Stimulated activated CD4-positive, alpha-beta T cell treated with anti-CD3 and anti-CD28 coated beads, Interleukin-2, amount 100 ng/mL, for 4 hours (primary cell): ENCODE data around the gene GFRA4.
A peak's percentile ranks its signal among the peaks of the same experiment; 100 is the strongest.

Experiments
- DNase-seq: peaks from one replicate; pipeline ENCODE4 v3.0.0-alpha.2; 2020; ENCODE audit warnings: low read depth

GFRA4 gene, protein sequence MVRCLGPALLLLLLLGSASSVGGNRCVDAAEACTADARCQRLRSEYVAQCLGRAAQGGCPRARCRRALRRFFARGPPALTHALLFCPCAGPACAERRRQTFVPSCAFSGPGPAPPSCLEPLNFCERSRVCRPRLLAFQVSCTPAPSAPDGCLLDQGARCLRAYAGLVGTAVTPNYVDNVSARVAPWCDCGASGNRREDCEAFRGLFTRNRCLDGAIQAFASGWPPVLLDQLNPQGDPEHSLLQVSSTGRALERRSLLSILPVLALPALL

DNA sequence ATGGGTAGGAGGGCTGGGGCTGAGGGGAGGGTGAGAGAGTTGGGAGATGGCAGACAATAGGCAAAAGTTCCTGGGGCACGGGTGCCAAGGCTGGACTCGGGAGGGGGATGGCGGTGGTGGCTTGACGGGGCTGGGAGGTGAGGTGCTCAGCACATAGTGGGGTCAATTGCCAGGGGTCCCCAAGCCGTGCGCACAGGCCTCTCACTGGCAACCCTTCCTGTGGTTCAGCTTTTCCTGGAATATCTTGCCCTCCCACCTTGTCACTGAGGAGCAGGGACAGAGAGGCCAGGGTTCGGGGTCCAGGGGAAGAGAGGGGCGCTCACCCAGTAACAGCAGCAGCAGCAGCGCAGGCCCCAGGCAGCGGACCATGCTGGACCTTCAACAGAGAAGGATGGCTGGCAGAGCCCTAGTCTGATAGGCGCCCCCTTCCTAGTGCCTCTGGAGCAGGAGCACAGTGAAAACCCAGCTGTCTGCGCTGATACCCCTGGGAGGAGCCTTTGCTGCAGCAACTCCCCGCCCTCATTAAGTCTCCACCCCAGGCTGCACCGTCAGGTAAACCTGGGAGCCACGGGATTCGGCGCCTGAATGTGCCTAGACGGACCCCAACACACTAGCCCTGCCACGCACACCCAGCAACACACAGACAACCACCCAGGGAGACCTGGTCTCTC lies at the start of gene GFRA4:
TSS of gene GFRA4 (minus strand) at position 369 of the 671 bp plus-strand sequence. CDS start at position 369, 0 bp downstream.
- no peak for DNase-seq

DNA sequence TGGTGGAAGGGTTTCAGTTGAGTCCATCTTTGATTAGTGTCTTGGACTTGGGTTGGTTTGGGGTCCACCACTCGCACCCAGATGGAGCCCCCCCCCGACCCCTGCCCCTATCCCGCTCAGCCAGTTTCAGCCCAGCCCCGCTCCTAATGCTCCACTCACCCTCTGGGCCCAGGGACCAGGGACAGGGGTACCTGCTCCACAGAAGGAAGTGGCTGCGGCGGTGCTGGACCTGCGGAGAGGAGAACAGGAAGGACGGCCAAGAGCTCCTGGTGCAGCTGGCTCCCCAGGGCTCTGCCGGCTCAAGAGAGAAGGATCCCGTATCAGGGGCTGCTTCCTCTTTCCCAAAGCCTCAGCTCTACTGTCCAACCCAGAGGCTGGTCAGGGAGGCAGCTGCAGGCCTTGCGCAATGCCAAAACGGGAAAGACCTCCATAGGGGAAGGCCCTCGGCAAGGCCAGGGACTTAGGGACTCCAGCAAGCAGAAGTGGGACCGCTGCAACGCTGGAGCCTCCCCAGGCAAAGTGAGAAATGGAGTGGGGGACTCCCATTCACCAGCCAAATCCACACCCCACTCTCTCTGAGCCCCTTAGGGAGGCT lies 49.2 kb upstream of the GFRA4 start, which contains the start of gene SIGLEC1:
TSS of gene SIGLEC1 (minus strand) at position 322 of the 595 bp plus-strand sequence. CDS start 5,472 bp downstream, outside the sequence.
- DNase-seq = no peak

DNA sequence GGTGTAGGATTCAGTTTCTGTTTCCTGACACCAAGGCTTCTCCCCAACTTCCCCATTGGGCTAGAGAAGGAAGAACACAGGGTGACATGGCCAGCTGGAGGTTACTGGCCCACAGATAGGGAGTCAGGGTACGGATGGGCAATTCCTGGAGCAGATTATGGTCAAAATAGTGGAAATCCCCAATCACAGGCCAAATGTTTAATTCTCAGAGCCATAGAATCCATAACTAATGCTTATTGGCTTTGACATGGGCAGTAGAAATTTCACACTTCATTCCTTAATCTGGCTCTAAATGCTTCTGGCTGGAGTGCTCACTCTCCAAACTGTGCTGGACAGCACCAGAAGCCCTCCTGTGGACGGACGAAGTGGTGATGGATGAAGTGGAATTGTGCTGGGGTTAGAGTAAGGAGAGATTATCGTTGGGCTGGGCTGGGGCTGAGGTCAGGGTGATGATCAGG lies 48.3 kb upstream of the GFRA4 start:
- no peak for DNase-seq

DNA sequence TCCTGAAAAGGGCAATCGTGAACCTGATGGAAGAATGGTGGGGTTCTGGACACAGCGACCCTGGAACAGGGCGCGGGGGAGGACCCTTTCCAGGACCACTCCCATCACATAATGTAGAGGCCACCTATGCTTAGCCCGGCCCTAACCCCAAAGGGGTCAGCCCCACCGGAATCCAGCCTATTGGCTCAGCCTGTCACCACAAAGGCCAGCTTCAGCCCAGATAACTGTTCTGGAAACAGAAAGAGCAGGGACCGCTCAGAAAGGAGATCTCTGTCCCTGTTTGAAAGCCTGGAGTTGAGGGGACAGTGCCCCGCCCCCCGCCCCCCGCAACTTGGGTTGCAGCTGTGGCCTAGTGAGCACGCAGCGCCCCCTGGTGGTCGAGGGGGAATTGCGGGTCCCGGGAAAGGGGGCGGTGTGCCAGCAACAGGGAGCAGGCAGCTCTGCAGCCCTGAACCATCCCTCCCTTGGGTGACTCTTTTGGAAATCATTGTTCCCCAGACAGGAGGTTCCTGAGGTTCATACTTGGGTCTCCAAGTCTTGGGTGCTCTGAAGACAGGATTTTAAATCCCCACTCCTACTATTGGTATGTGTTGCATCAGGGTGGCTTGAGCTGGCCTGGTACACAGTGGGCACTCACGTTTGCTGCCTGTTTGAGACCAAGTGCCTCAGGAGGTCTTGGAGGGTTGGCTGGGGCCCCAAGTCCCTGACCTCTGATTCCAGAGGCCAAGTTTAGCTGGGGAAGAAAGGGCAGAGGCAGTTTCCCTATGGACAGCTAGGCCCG lies 47.7 kb upstream of the GFRA4 start:
- peak; percentile 50 for DNase-seq

DNA sequence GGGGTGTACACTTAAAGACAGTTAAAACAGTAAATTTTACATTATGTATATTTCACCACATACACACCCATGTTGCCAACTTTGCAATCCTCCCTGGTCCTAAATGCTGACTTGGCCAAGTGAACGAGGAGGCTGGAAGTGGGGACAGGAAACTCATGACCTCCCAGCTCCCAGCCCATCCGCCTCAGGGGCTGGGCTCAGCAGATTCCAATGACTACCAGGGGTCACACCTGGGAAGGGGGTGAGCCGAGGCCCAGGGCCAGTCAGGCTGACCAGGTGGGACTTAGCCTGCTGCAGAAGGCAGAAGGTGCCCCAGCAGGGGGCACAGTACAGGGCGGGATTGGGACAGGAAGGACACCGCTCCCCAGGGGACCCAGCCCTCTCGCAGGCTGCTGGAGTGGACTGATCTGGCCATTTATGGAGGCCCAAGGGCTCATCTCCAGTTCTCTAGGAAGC lies 46.8 kb upstream of the GFRA4 start:
- DNase-seq = no peak

DNA sequence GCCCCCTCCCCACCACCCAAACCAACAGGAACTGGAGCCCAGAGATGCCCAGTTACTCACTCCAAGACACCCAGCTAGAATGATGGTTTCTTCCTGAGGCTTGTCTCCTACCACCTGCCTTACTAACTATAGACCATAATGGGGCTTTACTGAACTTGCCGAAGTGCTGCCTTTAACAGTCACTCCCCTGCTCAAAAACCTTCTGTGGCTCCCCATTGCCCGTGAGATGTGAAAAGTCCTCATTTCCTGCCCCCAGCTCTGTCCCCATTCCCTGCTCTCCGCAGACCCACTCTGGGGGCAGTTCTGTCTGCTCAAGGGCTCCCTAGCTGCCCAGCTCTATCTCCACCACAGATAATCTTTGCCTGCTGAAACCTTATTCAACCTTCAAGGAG lies 44.3 kb upstream of the GFRA4 start:
- DNase-seq = no peak

DNA sequence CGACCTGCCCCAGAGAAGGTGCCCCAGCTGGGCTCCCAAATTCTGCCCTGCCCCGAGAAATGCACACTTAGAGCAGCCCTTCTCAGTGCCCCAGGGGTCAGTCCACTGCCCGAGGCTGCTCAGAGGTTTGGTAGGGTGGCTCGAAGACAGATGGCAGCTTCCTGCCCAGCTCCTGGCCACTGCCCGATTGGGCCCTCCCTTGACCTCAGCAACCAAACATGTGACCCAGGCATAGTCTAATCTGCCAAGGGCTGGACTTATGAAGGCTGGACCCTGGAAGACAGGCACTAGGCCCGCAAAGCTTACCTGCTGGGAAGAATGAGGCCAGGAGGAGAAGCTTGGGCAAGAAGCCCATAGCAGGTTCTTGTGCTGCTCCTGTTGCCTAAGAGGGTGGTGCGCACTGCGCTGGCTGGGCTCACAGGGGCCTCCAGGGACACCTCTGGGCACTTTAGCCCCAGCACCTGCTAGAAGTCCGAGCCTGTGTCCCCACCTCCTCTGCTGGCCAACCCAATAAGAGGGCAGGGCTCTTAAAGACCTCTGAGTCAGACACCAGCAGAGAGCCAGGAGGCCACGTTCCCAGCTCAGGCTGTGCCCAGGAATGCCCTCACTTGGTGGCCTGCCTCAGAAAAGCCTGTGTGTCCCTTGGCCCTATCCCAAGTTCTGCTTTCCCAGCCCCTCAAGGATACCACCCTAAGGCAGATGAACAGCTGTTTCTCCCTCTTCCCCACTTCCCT lies 43.7 kb upstream of the GFRA4 start:
- DNase-seq = no peak

DNA sequence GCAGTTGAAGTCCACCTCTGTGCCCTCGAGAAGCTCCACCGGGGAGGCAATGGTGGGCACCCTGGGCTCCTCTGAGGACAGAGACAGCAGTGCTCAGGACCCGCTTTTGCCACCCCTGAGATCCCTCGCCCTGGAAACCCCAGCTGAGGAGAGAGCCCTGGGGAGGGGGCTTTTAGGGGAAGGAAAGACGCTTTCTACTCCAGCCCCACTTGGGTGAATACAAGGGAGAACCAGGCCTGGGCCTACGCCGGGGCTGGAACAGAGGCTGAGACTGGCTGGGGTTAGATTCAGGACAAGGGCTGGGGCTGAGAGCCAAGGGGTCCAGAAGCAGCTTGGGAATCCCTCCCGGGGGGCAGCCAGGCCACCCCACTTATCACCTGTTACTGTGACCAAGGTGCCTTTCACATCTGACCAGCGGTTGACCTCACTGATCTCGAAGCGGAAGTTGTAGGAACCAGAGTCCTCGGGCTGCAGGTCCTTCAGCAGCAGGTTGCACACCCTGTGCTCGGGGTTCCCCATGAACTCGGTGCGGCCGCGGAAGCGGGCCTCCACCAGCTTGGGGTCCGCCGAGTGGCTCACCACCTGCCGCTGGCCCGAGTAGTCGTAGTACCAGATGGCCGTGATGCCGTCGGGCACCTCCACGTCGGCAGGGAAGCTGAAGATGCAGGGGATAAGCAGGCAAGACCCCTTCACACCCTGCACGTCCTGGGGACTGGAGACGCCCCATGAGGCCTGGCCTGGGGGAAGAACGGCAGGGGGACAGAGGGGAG lies 43.0 kb upstream of the GFRA4 start:
- no peak for DNase-seq

DNA sequence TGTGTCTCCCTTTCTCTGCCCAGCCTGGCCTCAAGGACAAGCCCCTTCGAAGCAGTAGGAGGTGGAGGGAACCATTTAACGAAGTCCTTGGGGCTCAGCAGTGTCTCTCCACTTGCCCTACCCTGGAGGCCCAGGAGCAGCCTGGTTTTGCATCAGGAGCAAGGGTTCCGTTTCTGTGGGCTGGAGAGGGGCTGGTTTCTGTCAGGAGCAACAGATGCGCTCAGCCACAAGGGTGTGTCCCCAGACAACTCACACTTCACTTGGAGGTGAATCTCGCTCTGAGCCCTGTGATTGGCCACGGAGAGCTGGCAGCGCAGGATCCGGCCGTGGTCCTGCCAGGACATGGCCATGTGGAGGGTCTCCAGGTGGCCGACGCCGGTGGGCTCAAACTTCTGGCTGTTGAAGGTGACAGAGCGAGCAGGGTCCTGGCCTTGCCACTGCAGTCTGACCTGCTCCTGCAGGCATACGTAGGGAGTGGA lies 42.3 kb upstream of the GFRA4 start:
- no peak for DNase-seq

DNA sequence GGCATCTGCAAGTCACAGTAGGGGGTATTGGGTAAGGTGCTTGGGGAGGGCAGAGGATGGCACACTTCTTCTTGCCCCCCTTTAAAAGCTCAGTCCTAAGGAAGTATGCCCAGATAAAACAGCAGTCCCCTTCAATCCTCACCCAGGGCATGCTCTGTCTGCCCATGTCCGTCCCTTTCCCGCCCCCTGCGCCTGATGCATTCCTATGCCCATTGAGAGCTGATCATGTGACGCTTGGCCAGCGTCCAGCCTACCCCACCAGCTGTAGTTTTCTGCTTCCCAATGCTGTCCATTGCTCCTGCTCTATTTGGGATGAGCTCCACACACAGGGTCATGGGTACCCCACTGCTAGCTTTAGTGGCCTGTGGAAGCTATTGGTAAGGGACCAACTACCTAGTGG lies 40.9 kb upstream of the GFRA4 start:
- DNase-seq = no peak

DNA sequence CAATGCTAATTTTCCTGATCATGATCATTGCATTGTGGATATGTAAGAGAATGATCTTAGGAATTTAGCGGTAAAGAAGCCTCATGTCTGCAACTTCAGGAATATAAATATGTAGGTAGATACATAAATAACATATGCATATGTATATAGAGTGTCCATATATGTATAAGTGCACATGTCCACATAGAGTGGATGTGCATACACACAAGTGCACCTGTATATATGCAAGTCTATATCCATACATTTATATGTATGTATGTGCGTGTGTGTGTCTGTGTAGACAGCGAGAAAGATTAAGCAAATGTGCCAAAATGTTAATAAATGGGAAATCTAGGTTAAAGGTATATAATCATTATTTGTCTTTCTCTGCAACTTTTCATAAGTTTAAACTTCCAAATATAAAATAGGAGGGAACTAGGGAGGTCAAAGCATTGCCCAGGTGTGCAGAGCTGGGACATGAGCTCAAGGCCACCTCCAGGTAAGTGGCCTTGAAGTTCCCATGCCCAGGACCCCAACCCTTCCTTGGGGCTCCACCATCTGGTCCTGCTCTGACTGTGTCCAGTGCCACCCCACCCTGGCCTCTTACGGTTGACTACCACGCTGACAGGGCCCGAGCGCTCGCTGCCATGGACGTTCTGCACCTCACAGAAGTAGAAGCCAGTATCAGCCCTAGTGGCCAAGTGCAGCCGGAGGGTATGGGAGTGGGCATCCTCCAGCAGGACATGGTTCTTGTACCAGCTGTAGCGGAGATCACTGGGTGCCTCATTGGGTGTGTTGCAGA lies 39.6 kb upstream of the GFRA4 start:
- DNase-seq = no peak

DNA sequence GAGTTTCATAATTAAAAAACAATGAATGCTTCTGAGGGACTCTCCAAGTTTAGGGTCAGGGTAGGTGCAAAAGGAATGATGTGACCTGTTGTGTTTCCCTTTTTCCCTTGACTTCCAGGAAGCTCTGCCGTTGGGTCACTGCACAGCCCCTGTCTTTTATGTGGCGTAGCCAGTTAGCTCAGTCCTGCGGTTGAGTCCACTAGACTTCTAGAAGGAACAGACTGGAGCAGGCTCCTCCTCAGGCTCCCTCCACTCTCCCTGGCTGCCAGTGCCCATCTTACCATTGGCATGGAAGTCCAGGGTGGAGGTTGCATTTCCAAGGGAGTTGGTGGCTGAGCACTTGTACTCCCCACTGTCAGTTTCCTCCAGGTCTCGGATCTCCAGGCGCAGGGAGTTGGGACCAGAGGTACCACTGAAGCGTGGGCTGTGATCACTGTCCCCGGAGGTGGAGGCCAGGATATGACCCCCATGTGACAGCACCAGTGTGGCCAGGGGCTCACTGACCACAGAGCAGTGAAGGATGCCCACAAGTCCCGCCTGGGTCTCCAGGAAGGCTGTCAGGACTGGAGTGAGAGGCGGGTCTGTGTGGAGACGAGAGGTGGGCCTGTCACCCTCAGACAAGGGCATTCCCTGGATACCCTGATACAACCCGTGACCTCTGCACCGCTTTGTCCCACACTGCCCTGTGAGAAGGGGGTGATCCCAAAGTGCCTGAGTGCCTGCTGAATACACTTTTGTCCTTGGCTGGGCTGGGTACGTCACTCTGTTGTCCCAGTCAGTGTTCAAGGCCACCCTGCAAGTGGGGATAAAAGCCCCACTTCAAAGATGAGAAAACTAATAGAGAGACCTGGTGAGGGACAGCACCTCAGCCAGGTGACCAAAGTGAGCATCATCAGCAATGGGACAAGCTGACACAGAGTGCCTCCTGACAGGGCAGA lies 38.1 kb upstream of the GFRA4 start:
- DNase-seq = no peak

DNA sequence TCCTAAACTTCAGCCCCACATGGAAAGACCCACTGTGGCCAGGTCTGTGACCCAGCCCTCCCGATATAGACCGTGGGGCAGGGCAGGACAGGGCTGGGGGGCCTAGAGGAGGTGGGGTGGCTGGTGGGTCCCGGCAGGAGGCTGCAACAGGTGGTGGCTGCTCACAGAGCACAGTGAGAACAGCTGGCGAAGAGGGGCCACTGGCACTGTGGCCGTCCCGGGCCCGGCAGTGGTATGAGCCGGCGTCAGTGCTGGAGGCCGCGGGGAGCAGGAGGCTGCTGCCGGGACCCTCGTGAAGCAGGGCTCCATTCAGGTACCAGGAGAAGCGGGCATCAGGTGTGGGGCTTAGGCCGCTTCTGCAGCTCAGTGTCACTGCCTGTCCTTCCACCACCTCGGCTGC lies 35.8 kb upstream of the GFRA4 start:
- DNase-seq = no peak

DNA sequence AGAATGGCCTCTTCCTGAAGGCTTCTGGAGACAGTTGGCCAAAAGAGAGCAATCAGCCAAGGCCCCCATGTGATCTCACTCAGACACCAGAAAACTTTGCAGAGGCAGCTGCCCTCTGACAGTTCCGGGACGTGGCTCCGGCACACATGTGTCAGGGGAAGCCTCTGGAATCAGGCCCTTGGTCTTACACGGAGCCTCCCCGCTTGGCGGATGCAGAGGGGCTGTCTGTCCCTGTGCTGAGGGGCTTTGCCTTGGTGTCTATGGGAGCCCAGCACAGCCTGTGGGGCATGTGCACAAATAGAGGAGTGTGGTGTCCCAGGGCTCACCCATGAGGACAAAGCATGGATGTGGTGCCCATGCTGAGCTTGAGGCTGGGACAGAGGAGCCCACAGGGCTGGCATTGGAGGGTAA lies 35.4 kb upstream of the GFRA4 start:
- DNase-seq = no peak

DNA sequence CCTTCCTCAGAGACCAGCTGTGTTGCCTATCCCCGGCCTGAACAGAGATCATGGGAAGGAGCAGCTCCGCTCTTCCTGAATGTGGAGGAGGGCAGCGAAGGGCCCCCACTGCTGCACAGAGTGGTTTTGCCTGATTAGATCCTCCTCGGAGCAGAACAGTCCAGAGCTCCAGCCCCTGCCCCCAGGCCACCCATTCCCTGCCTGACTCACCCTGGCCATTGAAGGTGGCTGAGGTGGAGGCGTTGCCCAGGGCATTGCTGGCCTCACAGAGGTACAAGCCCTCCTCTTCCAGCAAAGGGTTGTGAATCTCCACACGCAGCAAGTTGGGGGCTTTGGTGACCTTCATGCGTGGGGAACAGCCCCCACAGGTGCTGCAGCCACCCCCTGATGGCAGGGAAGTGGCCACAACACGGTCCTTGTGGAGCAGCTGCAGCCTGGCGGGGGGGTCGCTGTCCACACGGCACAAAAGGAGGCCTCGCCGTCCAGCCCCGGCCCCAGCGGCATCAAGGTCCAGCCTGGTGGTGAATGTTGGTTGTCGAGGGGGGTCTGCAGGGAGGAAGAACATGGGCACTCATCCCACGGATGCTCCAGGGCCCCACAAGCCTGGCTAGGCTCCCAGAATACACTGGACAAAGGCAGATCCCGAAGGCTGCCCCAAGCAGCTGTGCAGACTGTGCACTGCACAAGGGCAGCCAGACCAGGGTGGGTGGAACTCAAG lies 34.5 kb upstream of the GFRA4 start:
- DNase-seq = no peak

DNA sequence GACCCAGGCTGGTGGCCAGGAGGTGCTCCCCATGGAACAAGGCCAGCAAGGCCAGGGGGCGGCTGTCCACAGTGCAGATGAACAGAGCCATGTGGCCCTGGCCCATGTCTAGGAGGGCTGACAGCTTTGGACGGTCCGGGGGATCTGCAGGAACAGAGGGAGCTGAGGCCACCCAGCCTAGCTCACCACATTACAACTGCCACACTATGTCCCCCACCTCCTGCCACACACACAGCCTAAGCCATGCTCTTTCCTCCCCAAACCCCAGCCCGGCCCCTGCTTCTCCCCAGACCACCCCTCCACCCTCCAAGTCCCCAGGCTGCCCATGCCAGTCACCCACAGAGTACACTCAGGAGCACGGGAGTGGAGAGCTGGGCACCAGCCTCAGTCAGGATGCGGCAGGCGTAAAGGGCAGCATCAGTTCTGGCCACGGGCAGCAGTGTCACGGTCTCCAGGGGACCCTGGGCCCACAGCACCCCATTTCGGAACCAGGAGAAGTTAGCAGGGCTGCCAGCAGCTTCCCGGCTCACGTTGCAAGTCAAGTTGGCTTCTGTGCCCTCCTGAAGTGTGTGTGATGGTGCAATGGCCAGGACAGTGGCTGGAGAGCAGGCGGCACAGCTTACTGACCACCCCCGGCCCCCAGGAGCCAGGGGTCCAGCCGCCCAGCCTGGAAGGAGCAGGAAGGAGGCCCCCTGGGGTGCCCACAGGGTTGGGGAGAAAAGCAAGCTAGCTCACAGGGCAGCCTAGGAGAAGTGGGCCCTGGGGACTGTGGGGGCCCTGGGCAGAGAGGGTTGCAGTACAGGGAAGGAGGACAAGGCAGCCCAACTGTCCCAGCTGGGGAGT lies 33.8 kb upstream of the GFRA4 start:
- DNase-seq = no peak

DNA sequence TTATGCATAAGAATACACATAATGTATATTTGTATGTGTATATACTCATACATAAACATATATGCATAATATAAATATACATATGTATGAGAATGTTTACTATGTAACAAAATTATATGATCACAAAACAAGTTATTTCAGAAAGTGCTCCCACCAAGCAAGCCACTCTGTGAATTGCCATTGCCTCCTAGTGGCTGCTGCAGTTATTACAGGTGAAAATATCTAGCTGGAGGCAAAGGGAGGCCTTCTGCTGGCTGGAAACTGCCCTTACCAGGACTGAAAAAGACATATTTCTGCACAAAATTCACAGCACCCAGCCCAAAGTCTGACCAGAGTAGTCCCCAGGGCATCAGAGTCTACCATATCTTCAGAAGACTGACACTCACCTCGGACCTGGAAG lies 33.0 kb upstream of the GFRA4 start:
- DNase-seq = no peak
